Measurements from ENCODE around the gene DCTN2.

Gene DCTN2

GRCh38 chr12:57546438-57547287 is at the start of gene DCTN2:
TSS of gene DCTN2 (minus strand) at chr12:57547192. CDS start at chr12:57547063, 129 bp downstream.
- Histone ChIP-seq H3K27ac (peak within 1 kb of the TSS; percentile 91), H3K27me3 (ENCODE audit: insufficient read depth, low read depth, severe bottlenecking) (no peaks in the 10 kb centered on the region), H3K4me3 (ENCODE audit: low read depth, low read length) (peak within 1 kb of the TSS; percentile 90), H3K9me3 (ENCODE audit: severe bottlenecking) (no peaks in the 10 kb centered on the region), H3K36me3 (peaks cover 20% of the 10 kb centered on the region)
- DNase-seq = peak; percentile 97
- peak; percentile 30; the same call in 1 of the 2 replicates for TF ChIP-seq CTCF (IDR thresholded peaks at IDR 0.05; ENCODE audit: low read depth, low read length)

- H3K27me3 ChIP-seq (ENCODE audit: insufficient read depth, low read depth, severe bottlenecking) = no peaks in the 10 kb centered on the region
- peak; percentile 64 for DNase-seq
- no peak overlapping the region; the same call in 1 of the 2 replicates for H3K4me3 ChIP-seq (ENCODE audit: low read depth, low read length)
- peaks cover 32% of the 10 kb centered on the region for H3K36me3 ChIP-seq
- no peaks in the 10 kb centered on the region for H3K9me3 ChIP-seq (ENCODE audit: severe bottlenecking)
- peak overlapping the region; percentile 52 for H3K27ac ChIP-seq
- TF ChIP-seq CTCF (IDR thresholded peaks at IDR 0.05; ENCODE audit: low read depth, low read length) = no peak
These were observed 46.2 kb upstream of the DCTN2 start for GRCh38 chr12:57593187-57593586.

- Histone ChIP-seq H3K27ac (peak overlapping the region; percentile 52), H3K27me3 (ENCODE audit: insufficient read depth, low read depth, severe bottlenecking) (no peaks in the 10 kb centered on the region), H3K36me3 (peaks cover 27% of the 10 kb centered on the region), H3K9me3 (ENCODE audit: severe bottlenecking) (no peaks in the 10 kb centered on the region), H3K4me3 (ENCODE audit: low read depth, low read length) (no peak overlapping the region; the same call in 1 of the 2 replicates)
- DNase-seq = no peak
- TF ChIP-seq CTCF (IDR thresholded peaks at IDR 0.05; ENCODE audit: low read depth, low read length) = no peak
These were observed 45.7 kb upstream of the DCTN2 start for GRCh38 chr12:57592551-57593165.

- no peak for TF ChIP-seq CTCF (IDR thresholded peaks at IDR 0.05; ENCODE audit: low read depth, low read length)
- Histone ChIP-seq H3K27ac (peak overlapping the region; percentile 71; the same call in 1 of the 2 replicates), H3K9me3 (ENCODE audit: severe bottlenecking) (no peaks in the 10 kb centered on the region), H3K36me3 (peaks cover 21% of the 10 kb centered on the region), H3K4me3 (ENCODE audit: low read depth, low read length) (peak overlapping the region; percentile 69), H3K27me3 (ENCODE audit: insufficient read depth, low read depth, severe bottlenecking) (no peaks in the 10 kb centered on the region)
- peak; percentile 33 for DNase-seq
These were observed 44.9 kb upstream of the DCTN2 start for GRCh38 chr12:57591782-57592325.

GRCh38 chr12:57590864-57591781 is 44.1 kb upstream of the DCTN2 start, which contains the start of gene PIP4K2C:
TSS of gene PIP4K2C (plus strand) at chr12:57591192. CDS start at chr12:57591290, 98 bp downstream.
- no peak for TF ChIP-seq CTCF (IDR thresholded peaks at IDR 0.05; ENCODE audit: low read depth, low read length)
- no peaks in the 10 kb centered on the region for H3K9me3 ChIP-seq (ENCODE audit: severe bottlenecking)
- peaks cover 17% of the 10 kb centered on the region for H3K36me3 ChIP-seq
- H3K27ac ChIP-seq = peak within 1 kb of the TSS; percentile 71
- DNase-seq = peak; percentile 82
- H3K27me3 ChIP-seq (ENCODE audit: insufficient read depth, low read depth, severe bottlenecking) = no peaks in the 10 kb centered on the region
- H3K4me3 ChIP-seq (ENCODE audit: low read depth, low read length) = peak within 1 kb of the TSS; percentile 69

Measured in WERI-Rb-1 (cell line).